ENCODE measurements around the gene GPR176. TPM values are rescaled to one million over a fixed set of nuclear protein-coding genes. Genes with fewer than 3 reads are reported as not detected.

Gene GPR176
- total RNA-seq, 1 donor from 2014 or later: 1.7 TPM

DNA sequence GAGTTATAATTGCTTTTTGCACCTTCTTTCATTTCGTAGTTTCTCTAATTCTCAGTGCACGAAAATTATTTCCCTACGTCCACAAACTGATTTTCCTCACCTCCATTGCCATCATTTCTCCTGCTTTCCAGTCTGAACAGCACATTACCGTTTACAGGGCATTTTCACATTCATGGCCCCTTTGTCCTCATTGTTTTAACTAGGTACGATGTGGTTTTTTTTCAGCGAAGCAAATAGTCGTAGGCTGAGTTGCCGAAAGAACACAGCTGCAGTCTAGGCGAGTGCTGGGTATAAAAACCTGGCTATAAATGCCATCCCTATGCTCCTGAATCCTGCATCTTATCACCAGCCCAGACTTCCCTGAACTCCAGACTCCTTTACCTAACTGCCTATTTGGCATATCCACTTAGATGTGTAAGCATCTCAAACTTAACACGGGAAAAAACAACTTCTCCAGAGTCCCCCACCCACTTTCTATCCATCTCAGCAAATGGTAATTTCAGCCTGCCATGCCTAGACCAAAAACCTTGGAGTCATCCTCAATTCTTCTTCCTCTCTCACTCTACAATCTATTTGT, 136.7 kb downstream of the GPR176 start:
- DNase-seq (ENCODE audit: low spot score): no peak

GRCh38 chr15:39782441-39783138, 137.5 kb downstream of the GPR176 start, which contains the start of gene FSIP1:
TSS of gene FSIP1 (minus strand) at chr15:39782841. CDS start at chr15:39776524, 6,317 bp downstream.
- DNase-seq (ENCODE audit: low spot score): peak; percentile 97

DNA sequence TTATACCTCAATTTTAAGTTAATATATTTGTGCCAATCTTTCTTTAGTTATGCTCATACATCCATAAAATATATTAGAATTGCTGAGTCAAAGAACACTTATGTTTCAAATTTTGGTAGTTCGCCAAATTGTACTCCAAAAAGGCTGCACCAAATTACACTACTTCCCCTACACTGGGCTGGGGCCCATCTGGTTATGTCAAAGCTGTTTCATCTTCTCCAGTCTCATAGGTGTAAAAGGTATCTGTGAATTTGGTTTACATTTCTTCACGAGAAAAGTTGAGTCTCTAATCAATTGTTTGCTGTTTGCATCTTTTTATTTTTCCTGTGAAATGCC, 138.1 kb downstream of the GPR176 start:
- DNase-seq (ENCODE audit: low spot score): no peak

GRCh38 chr15:39781147-39781966, 138.7 kb downstream of the GPR176 start:
- no peak for DNase-seq (ENCODE audit: low spot score)

DNA sequence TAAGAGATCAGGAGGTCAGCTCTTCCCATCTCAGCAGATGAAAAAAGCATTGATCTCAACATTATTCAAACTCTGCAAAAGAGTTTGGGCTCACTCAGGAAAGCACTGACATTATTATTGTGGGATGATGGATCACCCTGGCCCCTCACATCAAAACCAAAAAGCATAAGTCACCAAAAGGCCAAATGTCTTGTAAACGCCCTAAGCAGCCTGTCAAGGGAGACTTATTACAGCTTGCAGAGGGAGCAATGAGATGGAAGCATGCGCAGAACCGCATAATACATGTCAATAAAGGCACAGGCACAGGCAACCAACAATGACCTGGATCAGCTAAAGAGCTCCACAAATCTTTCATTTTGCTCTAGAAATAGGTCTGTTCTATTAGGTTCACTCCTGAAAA, 142.0 kb downstream of the GPR176 start:
- no peak for DNase-seq (ENCODE audit: low spot score)

DNA sequence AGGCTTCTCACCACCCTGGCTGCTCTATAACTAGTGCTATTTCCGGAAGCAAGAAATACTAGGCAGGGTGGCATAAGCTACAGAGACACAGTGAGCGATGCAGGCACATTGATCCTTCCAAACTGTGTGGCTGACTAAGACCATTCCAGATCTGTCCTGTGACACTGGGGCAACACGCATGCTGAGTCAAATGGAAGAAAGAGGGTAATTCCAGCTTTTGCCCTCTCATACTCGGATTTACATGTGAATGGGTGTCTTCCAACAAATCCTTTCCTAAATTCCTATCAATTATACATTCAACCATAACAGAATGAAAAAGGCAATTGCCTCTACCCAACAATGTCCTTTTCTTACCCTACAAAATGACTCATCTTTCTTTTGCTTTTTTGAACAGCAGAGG, 142.6 kb downstream of the GPR176 start:
- DNase-seq (ENCODE audit: low spot score): no peak

DNA sequence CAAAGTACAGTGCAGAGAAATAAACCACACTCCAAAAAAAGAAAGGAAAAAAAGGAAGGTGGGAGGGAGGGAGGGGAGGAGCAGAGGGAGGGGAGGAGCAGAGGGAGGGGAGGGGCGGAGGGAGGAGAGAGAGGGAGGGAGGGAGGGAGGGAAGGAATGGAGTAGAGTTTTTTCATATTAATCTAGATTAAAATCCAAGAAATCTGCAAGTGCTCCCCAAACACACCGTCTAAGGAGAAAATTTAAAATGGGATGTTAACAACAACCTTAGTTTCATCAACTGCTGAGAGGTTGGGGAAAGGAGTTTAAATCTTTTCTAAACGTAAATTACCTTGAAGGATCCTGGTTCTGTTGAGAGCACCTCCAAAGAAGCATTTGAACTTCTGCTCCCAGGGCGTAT, 144.0 kb downstream of the GPR176 start:
- no peak for DNase-seq (ENCODE audit: low spot score)

DNA sequence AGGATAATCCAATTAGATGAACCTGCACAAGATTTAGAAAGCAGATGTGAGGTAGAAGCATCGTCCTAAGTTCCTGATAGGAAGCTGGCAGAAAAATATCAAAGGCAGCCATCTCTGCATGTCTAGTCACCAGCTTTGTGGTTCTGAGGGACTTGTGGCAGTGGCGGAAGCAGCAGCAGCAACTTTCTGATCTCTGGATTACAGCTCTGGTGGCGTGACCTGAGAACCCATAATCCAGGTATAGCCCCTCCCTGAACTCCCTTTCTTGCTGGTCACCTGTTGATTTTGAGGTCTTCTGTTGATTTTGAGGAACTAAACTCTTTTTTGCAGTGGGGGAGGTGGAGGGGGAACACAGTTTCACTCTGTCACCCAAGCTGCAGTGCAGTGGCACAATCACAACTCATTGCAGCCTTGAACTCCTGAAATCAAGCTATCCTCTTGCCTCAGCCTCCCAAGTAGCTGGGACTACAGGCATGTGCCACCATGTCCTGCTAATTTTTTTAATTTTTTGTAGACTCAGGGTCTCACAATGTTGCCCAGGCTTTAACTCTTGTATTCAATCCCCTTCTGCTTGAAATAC, 145.3 kb downstream of the GPR176 start:
- no peak for DNase-seq (ENCODE audit: low spot score)

DNA sequence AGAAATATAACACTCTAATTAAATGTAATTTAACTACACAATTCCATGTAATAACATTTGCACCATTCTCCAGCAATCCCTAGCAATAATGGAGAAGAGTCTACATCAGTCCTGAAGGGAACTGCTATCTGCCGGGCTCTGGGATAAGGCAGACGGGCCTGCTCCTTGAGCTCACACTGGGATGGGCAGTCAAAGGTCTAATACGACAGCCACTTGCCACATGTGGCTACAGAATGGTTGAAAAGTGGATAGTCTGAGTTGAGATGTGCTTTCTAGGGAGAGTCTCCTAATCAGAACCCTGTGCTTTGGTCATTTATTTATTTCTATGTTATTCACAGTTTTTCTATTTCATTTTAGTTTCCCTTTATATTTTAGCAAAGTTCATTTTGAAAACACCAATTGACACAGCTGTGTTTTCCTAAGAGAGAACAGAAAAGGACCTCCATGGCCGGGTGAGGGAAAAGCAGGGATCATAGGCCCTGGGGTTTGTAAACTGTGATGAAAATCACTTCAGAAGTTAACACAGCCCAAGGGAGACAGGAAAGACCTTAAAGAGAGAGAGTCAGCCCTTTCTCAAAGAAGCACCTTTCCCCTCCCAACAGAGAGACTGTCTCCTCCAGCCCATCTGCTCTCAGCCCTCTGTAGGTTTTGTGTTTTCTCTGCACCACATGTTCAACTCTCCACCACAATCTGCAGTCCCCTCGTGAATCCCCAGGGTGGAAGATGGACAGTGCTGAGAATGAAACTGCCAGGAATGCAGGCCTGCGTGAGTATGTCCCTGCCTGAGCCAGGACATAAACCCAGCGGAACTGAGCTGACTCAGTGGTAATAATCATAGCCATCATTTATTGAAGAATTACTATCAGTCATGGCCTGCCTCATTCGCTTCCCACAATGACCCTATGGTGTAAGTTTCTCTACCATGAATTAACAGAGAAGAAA, 149.0 kb downstream of the GPR176 start:
- no peak for DNase-seq (ENCODE audit: low spot score)

GRCh38 chr15:39767921-39768320, 152.1 kb downstream of the GPR176 start:
- no peak for DNase-seq (ENCODE audit: low spot score)

DNA sequence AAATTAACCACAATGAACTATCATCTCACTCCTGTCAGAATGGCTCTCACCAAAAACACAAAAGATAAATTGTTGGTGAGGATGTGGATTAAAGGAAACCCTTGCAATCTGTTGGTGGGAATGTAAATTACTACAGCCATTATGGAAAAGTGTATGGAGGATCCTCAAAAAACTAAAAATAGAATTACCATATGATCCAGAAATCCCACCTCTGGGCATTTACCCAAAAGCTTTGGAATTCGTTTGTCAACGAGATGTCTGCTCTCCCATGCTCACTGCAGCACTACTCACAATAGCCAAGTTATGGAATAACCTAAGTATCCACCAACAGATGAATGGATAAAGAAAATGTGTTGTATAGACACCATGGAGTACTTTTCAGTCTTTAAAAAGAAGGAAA, 159.1 kb downstream of the GPR176 start:
- no peak for DNase-seq (ENCODE audit: low spot score)

DNA sequence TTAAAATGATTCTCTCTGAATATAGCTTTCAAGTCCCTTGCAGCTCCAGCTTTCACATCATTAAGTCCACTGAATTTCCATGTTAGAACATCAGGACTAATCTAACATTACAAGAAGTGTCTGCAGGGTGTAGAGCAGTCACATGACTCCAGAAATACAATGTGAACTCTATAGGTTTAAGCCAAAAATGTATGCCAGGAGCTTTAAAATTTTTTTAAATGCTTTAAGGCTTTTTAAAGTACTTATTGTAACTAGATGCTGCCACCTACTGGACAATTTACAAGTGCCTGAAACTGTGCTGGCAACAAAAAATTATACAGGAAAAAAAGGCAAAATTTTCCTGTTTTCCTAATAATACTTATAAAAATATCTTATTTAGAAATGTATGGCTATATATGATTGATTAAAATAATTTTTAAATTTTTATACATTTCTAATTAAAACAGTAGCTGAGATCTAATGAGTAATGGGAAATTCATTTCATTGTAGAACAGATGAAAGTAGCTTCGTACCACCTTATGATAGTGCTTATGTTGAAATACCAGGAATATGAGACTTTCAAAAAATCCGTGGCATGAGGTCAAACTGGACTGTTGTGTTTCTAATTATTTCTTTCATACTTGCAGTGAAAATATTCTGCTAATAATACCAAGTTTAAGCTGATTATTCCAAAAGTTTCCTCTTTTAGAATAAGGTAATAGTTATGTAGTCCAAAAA, 163.1 kb downstream of the GPR176 start:
- DNase-seq (ENCODE audit: low spot score): no peak

- DNase-seq (ENCODE audit: low spot score): no peak
Measured at GRCh38 chr15:39752991-39753390, 167.1 kb downstream of the GPR176 start.

DNA sequence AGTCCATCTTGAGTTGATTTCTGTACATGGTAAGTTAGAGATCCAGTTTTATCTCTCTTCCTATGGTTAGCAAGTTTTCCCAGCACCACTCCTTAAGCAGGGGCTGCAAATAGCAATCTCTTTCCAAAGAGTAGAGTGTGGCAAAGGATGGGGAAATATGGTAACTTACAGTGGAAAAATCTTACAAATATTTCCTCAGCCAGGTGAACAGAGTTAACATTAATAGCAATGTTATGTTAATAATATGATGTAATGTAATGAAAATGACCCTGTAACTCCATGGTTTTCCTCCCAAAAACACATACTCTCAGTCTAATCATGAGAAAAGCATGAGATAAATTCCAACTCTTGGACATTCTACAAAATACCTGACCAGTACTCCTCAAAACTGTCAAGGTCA, 167.8 kb downstream of the GPR176 start:
- no peak for DNase-seq (ENCODE audit: low spot score)

Other genes starting within 250 kb of the GPR176 start
- 1.4 TPM for gene FSIP1, start 137.4 kb downstream of the GPR176 start, total RNA-seq
- 34.2 TPM for gene EIF2AK4, start 13.8 kb upstream of the GPR176 start, total RNA-seq
- gene SRP14, start 118.9 kb upstream of the GPR176 start, total RNA-seq: 157 TPM
- gene BMF, start 188.6 kb upstream of the GPR176 start, total RNA-seq: 8.3 TPM
- 1.9 TPM for gene BUB1B, start 240.8 kb upstream of the GPR176 start, total RNA-seq

Data from ureter (tissue), 1 donor.